Measurements from ENCODE around the gene ARHGAP24.

ARHGAP24 gene

GRCh38 chr4:85697854-85698253, 222.9 kb downstream of the ARHGAP24 start:
- no peak for DNase-seq (ENCODE audit: low read depth in 2 of 2)

GRCh38 chr4:85700362-85700761, 225.4 kb downstream of the ARHGAP24 start:
- no peak for DNase-seq (ENCODE audit: low read depth in 2 of 2)

DNA sequence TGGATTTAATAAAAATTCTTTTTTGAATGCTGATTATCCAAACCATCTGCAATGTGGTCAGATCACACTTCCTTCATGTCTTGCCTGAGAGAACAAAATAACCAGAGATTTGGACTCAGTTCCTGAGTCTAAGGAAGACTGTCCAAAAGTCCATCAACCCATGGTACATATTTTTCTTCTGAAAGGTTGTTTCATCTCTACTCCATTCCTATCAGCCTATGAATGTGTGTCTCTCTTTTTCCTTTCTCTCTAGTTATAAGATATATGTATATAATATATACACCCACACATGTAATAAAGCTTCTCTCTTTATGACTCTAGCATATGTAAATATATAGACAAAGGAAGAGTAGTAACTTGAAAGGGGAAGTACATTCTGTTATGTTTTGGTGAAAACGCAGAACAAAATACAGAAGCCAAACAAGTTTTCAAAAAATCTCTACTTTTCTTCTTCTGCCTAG, 226.9 kb downstream of the ARHGAP24 start:
- no peak for DNase-seq (ENCODE audit: low read depth in 2 of 2)

- no peak for DNase-seq (ENCODE audit: low read depth in 2 of 2)
Measured at GRCh38 chr4:85703096-85703495, 228.1 kb downstream of the ARHGAP24 start.

GRCh38 chr4:85707611-85708010, 232.7 kb downstream of the ARHGAP24 start:
- DNase-seq (ENCODE audit: low read depth in 2 of 2), result no peak

GRCh38 chr4:85708468-85708867, 233.5 kb downstream of the ARHGAP24 start:
- no peak for DNase-seq (ENCODE audit: low read depth in 2 of 2)

- no peak for DNase-seq (ENCODE audit: low read depth in 2 of 2)
Measured at GRCh38 chr4:85713005-85713404, 238.1 kb downstream of the ARHGAP24 start.

GRCh38 chr4:85715991-85716737, 241.2 kb downstream of the ARHGAP24 start:
- no peak for DNase-seq (ENCODE audit: low read depth in 2 of 2)

DNA sequence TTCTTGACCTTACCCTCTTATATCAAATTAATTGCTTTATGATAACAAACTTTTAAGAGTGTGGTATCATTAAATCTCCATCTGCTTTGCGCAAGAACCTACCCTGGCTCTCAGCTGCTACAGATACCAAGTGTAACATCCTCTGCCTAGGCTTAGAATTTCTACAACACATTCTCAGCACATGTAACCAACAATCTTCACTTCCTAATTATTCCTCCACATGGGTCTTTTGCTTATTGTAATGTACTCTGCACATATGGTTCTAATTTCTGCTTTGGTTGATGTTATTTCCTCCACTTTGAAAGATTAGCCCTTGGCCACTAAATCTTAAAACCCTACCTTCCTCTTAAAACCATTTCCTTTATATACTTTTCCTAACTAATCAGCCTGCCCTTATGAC, 242.4 kb downstream of the ARHGAP24 start:
- no peak for DNase-seq (ENCODE audit: low read depth in 2 of 2)

DNA sequence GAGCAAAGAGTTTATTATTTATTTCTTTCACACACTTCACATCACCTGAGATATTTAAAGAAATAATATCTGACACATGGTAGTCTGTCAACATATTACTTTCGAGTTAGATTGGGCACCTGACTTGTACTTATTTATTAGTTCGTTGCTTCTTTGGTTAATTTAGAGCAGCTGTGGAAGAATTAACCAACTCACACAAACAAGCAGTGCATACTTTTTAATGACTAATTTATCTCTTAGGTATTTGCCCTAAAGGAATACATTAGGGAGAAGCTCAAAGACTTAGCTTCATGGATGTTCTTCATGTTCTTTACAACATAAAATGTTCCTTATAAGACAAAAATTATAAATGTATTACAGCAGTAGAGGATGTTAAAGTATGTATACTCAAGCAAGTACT, 242.9 kb downstream of the ARHGAP24 start:
- DNase-seq (ENCODE audit: low read depth in 2 of 2), result no peak

DNA sequence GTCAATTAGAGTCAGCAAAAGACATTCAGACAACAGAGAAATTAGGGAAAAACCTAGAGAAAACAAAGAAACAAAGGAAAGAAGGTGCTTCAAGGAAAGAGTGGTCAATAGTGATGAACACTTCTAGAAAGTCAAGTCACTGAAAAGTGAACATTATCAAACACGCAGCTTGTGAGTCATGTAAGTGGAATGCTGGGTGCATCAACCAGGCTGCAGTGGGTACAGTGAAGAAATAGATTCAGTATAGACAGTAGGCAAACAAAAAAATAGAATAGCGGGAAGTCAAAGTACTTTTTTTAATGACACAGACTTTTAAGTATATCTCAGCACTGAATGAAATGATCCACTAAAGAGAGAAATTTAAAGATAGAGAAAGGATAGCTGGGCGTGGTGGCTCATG, 245.8 kb downstream of the ARHGAP24 start:
- no peak for DNase-seq (ENCODE audit: low read depth in 2 of 2)

- no peak for DNase-seq (ENCODE audit: low read depth in 2 of 2)
Measured at GRCh38 chr4:85722401-85722800, 247.5 kb downstream of the ARHGAP24 start.

DNA sequence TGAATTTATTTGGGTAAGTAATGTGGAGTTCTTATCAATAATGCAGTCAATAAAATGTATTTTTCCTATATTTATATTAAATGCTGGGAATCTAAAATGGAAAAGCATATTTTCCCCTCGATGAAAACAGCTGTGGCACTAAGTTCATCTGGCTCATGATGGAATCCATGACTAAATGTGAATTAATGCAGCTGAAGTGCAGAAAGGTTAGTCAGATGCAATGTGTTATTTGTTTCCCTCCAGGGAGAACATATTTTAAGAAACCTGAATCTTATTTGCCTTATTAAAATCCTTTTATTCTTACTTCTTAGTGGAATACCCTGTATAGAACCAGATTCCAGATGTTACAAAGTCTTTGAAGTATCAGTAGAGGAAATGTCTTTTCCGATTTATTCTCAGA, 247.9 kb downstream of the ARHGAP24 start:
- DNase-seq (ENCODE audit: low read depth in 2 of 2), result no peak

DNA sequence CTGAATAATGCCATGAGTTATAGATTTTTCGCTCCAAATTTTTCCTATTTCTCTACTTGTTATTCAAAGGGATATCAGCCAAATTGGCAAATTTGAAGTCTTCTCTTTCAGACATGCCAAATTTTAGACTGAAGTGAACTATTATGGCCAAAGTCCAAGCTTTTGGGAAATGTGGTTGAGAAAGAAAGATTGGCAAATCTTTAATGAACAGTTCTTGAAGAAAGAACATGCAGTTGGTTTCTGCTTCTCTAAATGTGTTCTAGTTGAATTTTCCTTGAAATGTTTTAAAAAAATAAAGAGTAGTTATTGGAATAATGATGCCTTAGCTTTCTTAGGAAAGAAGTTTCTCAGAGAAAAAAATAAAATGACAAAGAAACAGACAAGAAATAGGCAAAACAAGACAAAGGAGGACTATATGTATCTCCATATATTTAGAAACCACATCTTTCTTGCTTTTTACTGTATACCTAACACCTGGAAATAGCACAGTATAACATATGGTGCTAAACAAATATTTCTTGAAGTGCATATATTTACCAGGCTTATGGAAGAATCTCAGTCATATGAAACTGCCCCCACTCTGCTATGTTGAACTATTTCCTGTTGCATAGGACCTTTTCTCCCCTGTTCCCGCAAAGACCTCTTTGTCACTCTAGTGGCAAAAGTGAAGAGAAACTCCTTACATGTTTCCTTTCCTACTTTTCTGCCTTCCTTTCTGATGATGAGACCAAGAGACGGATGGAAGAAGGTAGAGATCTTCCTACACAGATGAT, 250.0 kb downstream of the ARHGAP24 start:
- no peak for DNase-seq (ENCODE audit: low read depth in 2 of 2)

DNA sequence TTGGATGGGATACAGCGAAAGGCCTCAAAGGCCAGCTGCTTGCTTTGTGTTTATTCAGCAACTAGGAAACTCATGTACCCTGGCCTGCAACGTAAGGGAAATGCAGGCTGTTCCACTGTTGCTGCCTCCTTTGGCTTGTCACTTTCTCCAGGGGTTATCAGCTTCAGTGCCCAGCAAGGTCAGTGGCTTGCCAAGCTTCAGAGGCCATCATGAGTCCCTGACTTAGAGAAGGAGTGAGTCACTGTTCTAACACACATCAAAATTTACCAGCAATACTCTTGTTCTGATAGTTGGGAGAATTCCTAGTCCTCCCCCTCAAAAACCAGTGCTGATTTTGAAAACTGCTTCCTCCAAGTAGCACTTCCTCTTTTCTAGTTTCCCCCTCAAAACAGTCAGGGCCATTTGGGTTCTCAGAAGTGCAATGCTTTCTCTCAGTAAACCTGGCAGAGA, 250.8 kb downstream of the ARHGAP24 start:
- DNase-seq (ENCODE audit: low read depth in 2 of 2), result no peak

DNA sequence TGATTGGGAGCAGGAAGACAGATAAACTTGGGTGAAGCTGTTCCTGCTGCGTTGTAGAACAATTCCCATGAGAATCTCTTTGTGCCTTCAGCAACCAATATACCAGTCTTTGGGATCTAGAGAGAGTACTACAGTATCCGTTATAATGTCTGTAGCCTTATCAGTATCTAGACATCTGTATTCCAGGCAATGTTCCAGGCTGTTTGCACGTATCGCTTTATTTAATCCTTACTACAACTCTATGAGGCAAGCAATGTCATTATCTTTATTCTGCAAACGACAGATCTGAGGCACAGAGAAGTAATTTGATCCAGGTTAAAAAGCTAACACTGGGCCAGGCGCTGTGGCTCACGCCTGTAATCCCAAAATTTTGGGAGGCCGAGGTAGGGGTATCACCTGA, 251.6 kb downstream of the ARHGAP24 start:
- DNase-seq (ENCODE audit: low read depth in 2 of 2), result no peak

- no peak for DNase-seq (ENCODE audit: low read depth in 2 of 2)
Measured at GRCh38 chr4:85728464-85728863, 253.5 kb downstream of the ARHGAP24 start.

- no peak for DNase-seq (ENCODE audit: low read depth in 2 of 2)
Measured at GRCh38 chr4:85732124-85732523, 257.2 kb downstream of the ARHGAP24 start.

DNA sequence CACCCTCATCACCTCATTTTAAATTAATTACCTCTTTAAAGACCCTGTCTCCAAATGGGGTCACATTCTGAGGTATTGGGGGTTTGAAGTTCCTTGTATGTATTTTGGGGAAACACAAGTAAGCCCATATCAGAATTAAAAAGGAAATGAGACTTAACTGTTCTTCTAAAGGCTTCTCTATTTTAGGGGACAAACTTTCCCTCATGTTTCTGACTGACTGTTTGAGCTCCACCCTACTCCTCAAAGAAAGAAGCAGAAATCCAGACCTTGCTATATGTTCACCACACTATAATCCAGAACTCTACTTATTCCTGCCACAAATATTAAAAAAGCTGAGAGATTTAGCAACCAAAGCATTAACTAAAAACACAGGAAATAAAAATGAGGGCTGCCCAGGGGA, 258.8 kb downstream of the ARHGAP24 start:
- no peak for DNase-seq (ENCODE audit: low read depth in 2 of 2)

DNA sequence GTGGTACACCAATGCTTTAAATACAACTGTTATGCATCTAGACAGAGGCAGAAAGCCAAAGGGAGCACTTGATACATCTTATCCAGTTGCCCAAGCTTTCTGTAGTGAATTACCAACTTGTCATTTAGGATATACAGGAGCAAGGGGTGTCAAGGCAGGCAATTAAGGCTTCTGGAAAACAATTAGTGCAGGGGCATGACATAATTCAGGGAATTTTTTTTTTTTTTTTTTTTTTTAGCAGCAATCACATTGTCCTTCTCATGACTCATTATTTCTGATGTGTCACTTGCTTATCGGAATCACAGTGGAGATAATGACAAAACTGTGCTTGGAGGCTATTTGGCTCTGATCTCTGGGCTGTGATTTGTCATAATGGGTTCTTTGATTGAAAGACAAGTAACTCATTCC, 259.5 kb downstream of the ARHGAP24 start:
- DNase-seq (ENCODE audit: low read depth in 2 of 2), result no peak

DNA sequence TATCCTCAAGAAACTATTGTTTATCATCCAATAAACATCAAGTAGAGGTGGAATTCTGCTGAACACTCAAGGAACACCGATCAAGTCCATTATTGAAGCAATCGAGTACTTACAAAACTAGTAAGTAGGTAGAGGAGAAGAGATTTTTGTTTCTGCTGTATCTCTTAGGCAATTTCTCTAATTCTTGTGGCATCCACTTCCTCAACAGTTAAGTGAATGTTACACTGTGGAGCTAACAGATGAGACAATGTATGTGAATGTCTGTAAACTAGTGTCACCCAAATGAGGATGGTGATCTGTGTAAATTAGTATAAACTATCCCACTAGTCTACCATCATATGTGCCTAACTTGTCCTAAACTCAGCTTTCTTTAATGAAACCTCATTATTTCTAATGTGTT, 261.6 kb downstream of the ARHGAP24 start:
- DNase-seq (ENCODE audit: low read depth in 2 of 2), result no peak

- no peak for DNase-seq (ENCODE audit: low read depth in 2 of 2)
Measured at GRCh38 chr4:85737254-85737653, 262.3 kb downstream of the ARHGAP24 start.

DNA sequence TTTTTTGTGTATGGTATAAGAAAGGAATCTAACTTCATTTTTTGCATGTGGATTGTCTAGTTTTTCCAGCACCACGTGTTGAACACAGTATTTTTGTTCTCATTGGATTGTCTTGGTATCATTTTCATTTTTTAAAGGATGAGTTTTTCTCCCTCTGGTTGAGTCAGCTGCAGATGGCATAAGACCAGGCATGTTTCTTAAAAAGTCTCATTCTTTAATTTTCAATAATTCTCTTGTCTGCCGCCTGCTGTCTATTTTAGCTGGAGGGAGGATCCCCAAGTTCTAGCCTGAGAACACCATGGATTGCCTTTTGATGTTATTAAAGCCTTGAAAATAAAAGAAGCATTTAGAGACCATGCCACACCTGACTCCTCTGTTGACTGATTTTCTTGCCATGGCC, 263.8 kb downstream of the ARHGAP24 start:
- DNase-seq (ENCODE audit: low read depth in 2 of 2), result no peak
